IMR-90 (cell line): ENCODE measurements around the gene ADAMTSL2. TPM values are rescaled to one million over a fixed set of nuclear protein-coding genes. Genes with fewer than 3 reads are reported as not detected.

ENCODE experiments used
- ATAC-seq: fragments of 200-7000 bp; cut with Tn5 transposase; 2 replicates; pipeline ENCODE4 v1.9.1; 2020; ENCODE audit warnings: low read depth, mild to moderate bottlenecking, moderate library complexity
- BruUV-seq: library from RNA; stranded (reverse); fragments of 400-500 nt; replicated peaks from 2 replicates; lab custom pipeline; 2021; lab: Mats Ljungman, UMichigan
- CTCF ChIA-PET: fragments of 300-600 bp; formaldehyde crosslinking; extraction: SDS; loops from one replicate; lab custom pipeline; 2021; ENCODE audit warnings: antibody characterized with exemption; lab: Yijun Ruan, JAX
- POLR2A ChIA-PET: fragments of 300-600 bp; sonication (Branson Sonifier 250); formaldehyde crosslinking; loops from one replicate; lab custom pipeline; 2022; ENCODE audit warnings: antibody characterized with exemption; ENCODE audit not compliant: unreplicated experiment; lab: Charles Lee
- DNase-seq: peaks from one replicate; pipeline ENCODE4 v3.0.0; 2013
- H2AFZ ChIP-seq: replicated peaks from 2 replicates; pipeline ENCODE3; 2013; ENCODE audit warnings: low read length, mild to moderate bottlenecking; ENCODE audit not compliant: poor library complexity
- H2AK5ac ChIP-seq: 2 replicates; pipeline ENCODE4 v1.6.1; 2013; ENCODE audit warnings: low read depth, low read length, inconsistent platforms
- H2AK9ac ChIP-seq: replicated peaks from 2 replicates; pipeline ENCODE3; 2013; ENCODE audit warnings: mild to moderate bottlenecking, low read depth, low read length, moderate library complexity; ENCODE audit not compliant: poor library complexity
- H2BK120ac ChIP-seq: 2 replicates; pipeline ENCODE4 v1.6.1; 2013; ENCODE audit warnings: low read depth, low read length, inconsistent platforms
- H2BK15ac ChIP-seq: 3 replicates; pipeline ENCODE4 v1.6.1; 2013; ENCODE audit warnings: low read depth, low read length, inconsistent platforms
- H2BK20ac ChIP-seq: 2 replicates; pipeline ENCODE4 v1.6.1; 2013; ENCODE audit warnings: low read depth, mild to moderate bottlenecking, inconsistent platforms, low read length, moderate library complexity
- H2BK5ac ChIP-seq: 2 replicates; pipeline ENCODE4 v1.6.1; 2013; ENCODE audit warnings: mild to moderate bottlenecking, low read depth, low read length, inconsistent platforms; ENCODE audit not compliant: poor library complexity, severe bottlenecking
- H3K14ac ChIP-seq: replicated peaks from 2 replicates; pipeline ENCODE4 v1.6.1; 2013; ENCODE audit warnings: low read depth, low read length, inconsistent platforms
- H3K18ac ChIP-seq: 2 replicates; pipeline ENCODE4 v1.6.1; 2013; ENCODE audit warnings: low read depth, low read length, control low read depth
- H3K23ac ChIP-seq: 2 replicates; pipeline ENCODE4 v1.6.1; 2013; ENCODE audit warnings: low read depth, low read length, inconsistent platforms
- H3K27ac ChIP-seq: 2 replicates; pipeline ENCODE4 v1.5.1; 2013; ENCODE audit warnings: mild to moderate bottlenecking, control low read depth, low read length; ENCODE audit not compliant: insufficient read depth
- H3K27me3 ChIP-seq: 2 replicates; pipeline ENCODE4 v1.6.1; 2013; ENCODE audit warnings: low read length; ENCODE audit not compliant: control insufficient read depth, insufficient read depth
- H3K36me3 ChIP-seq: 2 replicates; pipeline ENCODE4 v1.6.1; 2013; ENCODE audit warnings: low read length, mixed read lengths; ENCODE audit not compliant: control insufficient read depth, insufficient read depth
- H3K4ac ChIP-seq: 2 replicates; pipeline ENCODE4 v1.6.1; 2013; ENCODE audit warnings: low read depth, low read length, inconsistent platforms
- H3K4me1 ChIP-seq: 2 replicates; pipeline ENCODE4 v1.6.1; 2013; ENCODE audit warnings: low read length, mixed read lengths; ENCODE audit not compliant: control insufficient read depth, insufficient read depth
- H3K4me2 ChIP-seq: 2 replicates; pipeline ENCODE4 v1.6.1; 2013; ENCODE audit warnings: low read depth, mild to moderate bottlenecking, control low read depth, low read length, moderate library complexity
- H3K4me3 ChIP-seq: 2 replicates; pipeline ENCODE4 v1.5.1; 2013; ENCODE audit warnings: low read depth, mild to moderate bottlenecking, control low read depth, low read length, moderate library complexity; ENCODE audit not compliant: insufficient read depth
- H3K56ac ChIP-seq: 2 replicates; pipeline ENCODE4 v1.6.1; 2013; ENCODE audit warnings: low read length, inconsistent platforms; ENCODE audit not compliant: insufficient read depth; ENCODE audit errors: extremely low read depth
- H3K79me1 ChIP-seq, 2 experiments: 2 replicates each; pipeline ENCODE4 v1.6.1; 2013; ENCODE audit warnings: low read length in 2 of 2, inconsistent platforms in 1 of 2, low read depth in 1 of 2
- H3K9ac ChIP-seq: 2 replicates; pipeline ENCODE4 v1.6.1; 2013; ENCODE audit warnings: low read depth, low read length, control low read depth
- H3K9me1 ChIP-seq: 2 replicates; pipeline ENCODE4 v1.6.1; 2013; ENCODE audit warnings: low read length, inconsistent platforms; ENCODE audit not compliant: insufficient read depth
- H3K9me3 ChIP-seq: 2 replicates; pipeline ENCODE4 v1.6.1; 2013; ENCODE audit warnings: low read length; ENCODE audit not compliant: control insufficient read depth, insufficient read depth
- H4K20me1 ChIP-seq: 2 replicates; pipeline ENCODE4 v1.6.1; 2013; ENCODE audit warnings: low read length, inconsistent platforms; ENCODE audit not compliant: insufficient read depth
- H4K5ac ChIP-seq: 2 replicates; pipeline ENCODE4 v1.6.1; 2013; ENCODE audit warnings: mild to moderate bottlenecking, low read depth, low read length, control low read depth
- H4K8ac ChIP-seq, 2 experiments: 2 replicates each; pipeline ENCODE4 v1.6.1; 2013; ENCODE audit warnings: low read depth in 2 of 2, low read length in 2 of 2, control low read depth in 1 of 2, inconsistent platforms in 1 of 2
- H4K91ac ChIP-seq: 2 replicates; pipeline ENCODE4 v1.6.1; 2013; ENCODE audit warnings: low read depth, low read length, inconsistent platforms; ENCODE audit not compliant: insufficient read depth
- CEBPB ChIP-seq: IDR thresholded peaks from 2 replicates; pipeline ENCODE4 v1.6.1; 2012; ENCODE audit warnings: low read depth, low read length, improper control_type of control experiment
- CHD1 ChIP-seq: IDR thresholded peaks from 2 replicates; pipeline ENCODE4 v1.6.1; 2012; ENCODE audit warnings: low read depth, low read length, improper control_type of control experiment
- FOS ChIP-seq: fragments of 150-350 bp; IDR thresholded peaks from 2 replicates; pipeline ENCODE4 v1.6.1; 2016; ENCODE audit warnings: low read depth, low read length
- MAFK ChIP-seq: IDR thresholded peaks from 2 replicates; pipeline ENCODE4 v1.6.1; 2012; ENCODE audit warnings: low read depth, low read length, improper control_type of control experiment
- MXI1 ChIP-seq: IDR thresholded peaks from 2 replicates; pipeline ENCODE4 v1.6.1; 2012; ENCODE audit warnings: low read depth, mild to moderate bottlenecking, low read length, moderate library complexity, borderline replicate concordance
- NFE2L2 ChIP-seq: fragments of 150-350 bp; IDR thresholded peaks from 2 replicates; pipeline ENCODE4 v1.6.1; 2016; ENCODE audit warnings: low read depth, mild to moderate bottlenecking, low read length
- POLR2A ChIP-seq: IDR thresholded peaks from 2 replicates; pipeline ENCODE4 v1.6.1; 2012; ENCODE audit warnings: mild to moderate bottlenecking, low read depth, low read length
- RCOR1 ChIP-seq: IDR thresholded peaks from 2 replicates; pipeline ENCODE4 v1.6.1; 2012; ENCODE audit warnings: mild to moderate bottlenecking, low read length, improper control_type of control experiment; ENCODE audit not compliant: insufficient replicate concordance
- SMC3 ChIP-seq: fragments of 150-350 bp; IDR thresholded peaks from 2 replicates; pipeline ENCODE4 v1.6.1; 2016; ENCODE audit warnings: low read depth, mild to moderate bottlenecking, antibody characterized with exemption, low read length, moderate library complexity
- WGBS, 2 experiments: methylation state at CpG; one replicate each; pipeline versions ENCODE4 v1.1.5 to v1.1.7; 2013; ENCODE audit warnings: missing lambda C conversion rate in 2 of 2; ENCODE audit not compliant: insufficient read length in 1 of 2; ENCODE audit errors: extremely low coverage in 2 of 2; 5-methylcytosine and 5-hydroxymethylcytosine counted together
- dilution Hi-C: fragments of 300-500 bp; cut with HindIII; formaldehyde crosslinking; loops from one replicate; pipeline ENCODE4 v1.14.3; 2018; ENCODE audit warnings: low sequenced_read_pairs; ENCODE audit not compliant: unreplicated experiment
- in situ Hi-C: fragments of 300-500 bp; cut with MboI; formaldehyde crosslinking; loops from 3 replicates; pipeline ENCODE4 v1.14.3; 2019; ENCODE audit warnings: low sequenced_read_pairs, inconsistent platforms, mixed read lengths
- intact Hi-C: fragments of 100-400 bp; cut with micrococcal nuclease; formaldehyde crosslinking; loops from 2 replicates; pipeline ENCODE4 v1.10.0; 2022
- polyA plus RNA-seq, 3 experiments: library from polyadenylated mRNA; depleted of rRNA; stranded (reverse); fragments of >200 nt; gene quantifications; 2 replicates each; pipeline ENCODE4 v1.2.3, GENCODE V29; 2012; ENCODE audit warnings: low replicate concordance in 1 of 3
- total RNA-seq: library from RNA; depleted of rRNA; stranded (reverse); fragments of >200 nt; gene quantifications from 2 replicates; pipeline ENCODE4 v1.2.3, GENCODE V29; 2012
- TF ChIP-seq, protein P1 (sequence below): conservative IDR thresholded peaks from 2 replicates; pipeline ENCODE4 v1.5.1; 2012; ENCODE audit warnings: mild to moderate bottlenecking, low read depth, low read length, improper control_type of control experiment

ADAMTSL2 gene
- total and polyA plus RNA-seq, 2 of the 4 experiments (the other 2 are of a cell fraction): not detected

DNA sequence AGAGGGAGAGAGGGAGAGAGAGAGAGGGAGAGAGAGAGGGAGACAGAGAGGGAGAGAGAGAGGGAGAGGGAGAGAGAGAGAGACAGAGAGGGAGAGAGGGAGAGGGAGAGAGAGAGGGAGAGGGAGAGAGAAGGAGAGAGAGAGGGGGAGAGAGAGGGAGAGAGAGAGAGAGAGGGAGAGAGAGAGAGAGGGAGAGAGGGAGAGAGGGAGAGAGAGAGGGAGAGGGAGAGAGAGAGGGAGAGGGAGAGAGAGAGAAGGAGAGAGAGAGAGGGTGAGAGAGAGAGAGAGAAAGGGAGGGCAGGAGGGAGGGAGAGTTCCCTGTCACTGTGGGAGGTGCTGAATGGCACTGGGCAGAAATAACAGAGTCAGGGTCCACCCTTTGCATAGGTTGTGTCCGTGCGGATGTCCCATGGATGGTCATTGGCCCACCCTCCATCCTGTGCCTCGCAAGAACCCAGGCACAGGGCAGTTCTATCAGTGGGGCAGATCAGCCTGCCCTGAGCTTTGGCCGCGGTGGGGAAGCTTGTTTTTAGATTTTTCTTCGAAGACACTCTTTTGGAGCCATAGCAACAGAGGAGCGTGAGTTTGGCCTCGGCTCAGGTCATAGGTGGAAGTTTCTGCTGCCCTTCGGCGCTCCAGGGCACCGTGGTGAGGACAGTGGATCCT lies 30.1 kb downstream of the ADAMTSL2 start:
- Histone ChIP-seq H3K9ac (no peak overlapping the region), H3K4me3 (no peak overlapping the region), H4K8ac (no peak overlapping the region), H2BK120ac (no peak overlapping the region), H2BK20ac (no peak overlapping the region), H3K36me3 (no peaks in the 10 kb centered on the region), H3K23ac (no peak overlapping the region), H3K79me1 (no peaks in the 10 kb centered on the region), H3K4ac (no peak overlapping the region), H4K5ac (no peak overlapping the region), H3K27me3 (peaks cover 18% of the 10 kb centered on the region), H3K9me1 (no peaks in the 10 kb centered on the region), H2AFZ (peak overlapping the region; percentile 32), H3K4me1 (peaks cover 6% of the 10 kb centered on the region; the same call in 1 of the 2 replicates), H3K18ac (no peak overlapping the region), H3K14ac (no peak overlapping the region), H2BK5ac (no peak overlapping the region), H3K56ac (no peak overlapping the region), H4K20me1 (no peaks in the 10 kb centered on the region), H2AK5ac (no peak overlapping the region), H3K4me2 (no peak overlapping the region), H3K9me3 (no peaks in the 10 kb centered on the region), H4K91ac (no peak overlapping the region), H3K27ac (no peak overlapping the region), H2BK15ac (no peak overlapping the region), H2AK9ac (no peak overlapping the region)
- 82% methylated on average over 8 of the region's 11 CpGs; no CpG with 5 or more reads in 1 of the 2 experiments for WGBS, 2 experiments
- dilution Hi-C loops: no loop called here
- BruUV-seq: no TSS peak
- ATAC-seq (no peak), DNase-seq (no peak)
- TF ChIP-seq, protein P1, sequence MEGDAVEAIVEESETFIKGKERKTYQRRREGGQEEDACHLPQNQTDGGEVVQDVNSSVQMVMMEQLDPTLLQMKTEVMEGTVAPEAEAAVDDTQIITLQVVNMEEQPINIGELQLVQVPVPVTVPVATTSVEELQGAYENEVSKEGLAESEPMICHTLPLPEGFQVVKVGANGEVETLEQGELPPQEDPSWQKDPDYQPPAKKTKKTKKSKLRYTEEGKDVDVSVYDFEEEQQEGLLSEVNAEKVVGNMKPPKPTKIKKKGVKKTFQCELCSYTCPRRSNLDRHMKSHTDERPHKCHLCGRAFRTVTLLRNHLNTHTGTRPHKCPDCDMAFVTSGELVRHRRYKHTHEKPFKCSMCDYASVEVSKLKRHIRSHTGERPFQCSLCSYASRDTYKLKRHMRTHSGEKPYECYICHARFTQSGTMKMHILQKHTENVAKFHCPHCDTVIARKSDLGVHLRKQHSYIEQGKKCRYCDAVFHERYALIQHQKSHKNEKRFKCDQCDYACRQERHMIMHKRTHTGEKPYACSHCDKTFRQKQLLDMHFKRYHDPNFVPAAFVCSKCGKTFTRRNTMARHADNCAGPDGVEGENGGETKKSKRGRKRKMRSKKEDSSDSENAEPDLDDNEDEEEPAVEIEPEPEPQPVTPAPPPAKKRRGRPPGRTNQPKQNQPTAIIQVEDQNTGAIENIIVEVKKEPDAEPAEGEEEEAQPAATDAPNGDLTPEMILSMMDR: no peak
- TF ChIP-seq CHD1 (no peak), SMC3 (no peak), MAFK (no peak), POLR2A (no peak), FOS (no peak), CEBPB (no peak), RCOR1 (no peak), NFE2L2 (no peak), MXI1 (no peak)
- in situ Hi-C loops: no loop called here
- intact Hi-C loops: no loop called here
- ChIA-PET CTCF (no interaction called here), POLR2A (no interaction called here)
